Smooth muscle cell (in vitro differentiated cells): ENCODE results near the gene PRR16. TPM values are rescaled to one million over a fixed set of nuclear protein-coding genes. Genes with fewer than 3 reads are reported as not detected.

Experiments
- DNase-seq: peaks from one replicate; lab custom pipeline; 2025; ENCODE audit not compliant: unreplicated experiment; lab: John Stamatoyannopoulos, UW
- H2AFZ ChIP-seq: fragments of 200-600 bp; sonication (generic); 2 replicates; pipeline ENCODE4 v1.6.0; 2016; ENCODE audit warnings: antibody characterized with exemption, low read depth, mild to moderate bottlenecking
- H3F3A ChIP-seq: fragments of 200-600 bp; sonication (generic); 2 replicates; pipeline ENCODE4 v1.6.0; 2017; ENCODE audit warnings: antibody characterized with exemption, low read depth
- H3K27ac ChIP-seq: fragments of 200-600 bp; sonication (generic); 2 replicates; pipeline ENCODE4 v1.5.1; 2016; ENCODE audit warnings: low read depth, mild to moderate bottlenecking
- H3K27me3 ChIP-seq: fragments of 200-600 bp; sonication (generic); 2 replicates; pipeline ENCODE4 v1.6.1; 2016; ENCODE audit warnings: low read depth, mild to moderate bottlenecking
- H3K36me3 ChIP-seq: fragments of 200-600 bp; sonication (generic); 2 replicates; pipeline ENCODE4 v1.5.1; 2016; ENCODE audit warnings: low read depth
- H3K4me1 ChIP-seq: fragments of 200-600 bp; sonication (generic); 2 replicates; pipeline ENCODE4 v1.5.1; 2016; ENCODE audit warnings: low read depth
- H3K4me2 ChIP-seq: fragments of 200-600 bp; sonication (generic); 2 replicates; pipeline ENCODE4 v1.6.0; 2016; ENCODE audit warnings: mild to moderate bottlenecking
- H3K4me3 ChIP-seq: fragments of 200-600 bp; sonication (generic); 2 replicates; pipeline ENCODE4 v1.5.1; 2016; ENCODE audit warnings: mild to moderate bottlenecking
- H3K79me2 ChIP-seq: fragments of 200-600 bp; sonication (generic); 2 replicates; pipeline ENCODE4 v1.6.0; 2016; ENCODE audit warnings: low read depth, mild to moderate bottlenecking
- H3K9ac ChIP-seq: fragments of 200-600 bp; sonication (generic); 2 replicates; pipeline ENCODE4 v1.6.0; 2016; ENCODE audit warnings: low read depth
- H3K9me3 ChIP-seq: fragments of 200-600 bp; sonication (generic); replicated peaks from 2 replicates; pipeline ENCODE4 v1.5.1; 2016; ENCODE audit warnings: low read depth
- H4K20me1 ChIP-seq: fragments of 200-600 bp; sonication (generic); 2 replicates; pipeline ENCODE4 v1.6.0; 2016; ENCODE audit warnings: low read depth
- WGBS: methylation state at CpG from one replicate; pipeline ENCODE4 v1.1.7; 2016; ENCODE audit warnings: low lambda C conversion rate; 5-methylcytosine and 5-hydroxymethylcytosine counted together
- polyA plus RNA-seq: library from polyadenylated mRNA; unstranded; fragments of >200 nt; fragmentation: Nextera tagmentation; extraction: Ambion mirVana; gene quantifications from 2 replicates; pipeline ENCODE4 v1.2.1, GENCODE V29; 2016
- small RNA-seq: library from RNA; depleted of rRNA; stranded (forward); fragments of <200 nt; gene quantifications from one replicate; pipeline ENCODE3, GENCODE V24; 2014
- total RNA-seq: library from RNA; depleted of rRNA; stranded (reverse); fragments of >200 nt; gene quantifications from 2 replicates; pipeline ENCODE4 v1.2.3, GENCODE V29; 2014
- TF ChIP-seq, protein P1 (sequence below): fragments of 200-600 bp; sonication (generic); IDR thresholded peaks from 2 replicates; pipeline ENCODE4 v1.5.1; 2017; ENCODE audit warnings: borderline replicate concordance, mild to moderate bottlenecking, antibody characterized with exemption; ENCODE audit not compliant: insufficient read depth, poor library complexity, severe bottlenecking

Gene PRR16
- total and polyA plus RNA-seq, 2 experiments from 2014 or later = 6.7 to 13.2 TPM

DNA sequence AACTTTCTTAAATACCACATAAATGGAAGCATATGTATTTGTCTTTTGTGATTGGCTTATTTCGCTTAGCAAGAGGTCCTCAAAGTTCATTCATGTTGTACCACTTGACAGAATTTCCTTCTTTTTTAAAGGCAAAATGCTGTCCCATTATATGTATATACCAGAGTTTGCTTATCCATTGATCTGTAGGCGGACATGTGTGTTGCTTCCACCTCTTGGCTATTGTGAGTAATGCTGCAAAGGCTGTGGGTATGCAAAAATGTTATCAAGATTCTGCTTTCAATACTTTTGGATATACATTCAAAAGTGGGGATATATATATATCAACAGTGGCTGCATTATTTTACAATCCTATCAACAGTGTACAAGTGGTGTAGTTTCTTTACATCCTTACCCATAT lies 271.0 kb downstream of the PRR16 start:
- DNase-seq = no peak
- Histone ChIP-seq H2AFZ (no peak overlapping the region), H4K20me1 (no peaks in the 10 kb centered on the region), H3K27me3 (no peaks in the 10 kb centered on the region), H3K4me1 (no peaks in the 10 kb centered on the region), H3K9ac (no peak overlapping the region), H3K27ac (no peak overlapping the region), H3K4me3 (no peak overlapping the region), H3K4me2 (no peak overlapping the region), H3K36me3 (no peaks in the 10 kb centered on the region), H3K79me2 (no peaks in the 10 kb centered on the region), H3K9me3 (no peaks in the 10 kb centered on the region), H3F3A (no peaks in the 10 kb centered on the region)
- WGBS = 90% methylated on average over 2 of the region's 2 CpGs
- TF ChIP-seq, protein P1, sequence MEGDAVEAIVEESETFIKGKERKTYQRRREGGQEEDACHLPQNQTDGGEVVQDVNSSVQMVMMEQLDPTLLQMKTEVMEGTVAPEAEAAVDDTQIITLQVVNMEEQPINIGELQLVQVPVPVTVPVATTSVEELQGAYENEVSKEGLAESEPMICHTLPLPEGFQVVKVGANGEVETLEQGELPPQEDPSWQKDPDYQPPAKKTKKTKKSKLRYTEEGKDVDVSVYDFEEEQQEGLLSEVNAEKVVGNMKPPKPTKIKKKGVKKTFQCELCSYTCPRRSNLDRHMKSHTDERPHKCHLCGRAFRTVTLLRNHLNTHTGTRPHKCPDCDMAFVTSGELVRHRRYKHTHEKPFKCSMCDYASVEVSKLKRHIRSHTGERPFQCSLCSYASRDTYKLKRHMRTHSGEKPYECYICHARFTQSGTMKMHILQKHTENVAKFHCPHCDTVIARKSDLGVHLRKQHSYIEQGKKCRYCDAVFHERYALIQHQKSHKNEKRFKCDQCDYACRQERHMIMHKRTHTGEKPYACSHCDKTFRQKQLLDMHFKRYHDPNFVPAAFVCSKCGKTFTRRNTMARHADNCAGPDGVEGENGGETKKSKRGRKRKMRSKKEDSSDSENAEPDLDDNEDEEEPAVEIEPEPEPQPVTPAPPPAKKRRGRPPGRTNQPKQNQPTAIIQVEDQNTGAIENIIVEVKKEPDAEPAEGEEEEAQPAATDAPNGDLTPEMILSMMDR = no peak

Small RNA genes lying within 50 kb of the gene (small RNA-seq; reads per million reads assigned to genes)
- gene PRELID3BP8 (0.21 reads per million), gene RNU4-69P (not detected)
